ENCODE measurements around the gene C16orf90. TPM values are rescaled to one million over a fixed set of nuclear protein-coding genes. Genes with fewer than 3 reads are reported as not detected.
"Not testable (repeated sequence)": the region's sequence is repeated elsewhere in the genome, so short reads cannot be mapped to it uniquely, and the experiment has no call there.

Gene C16orf90
- total RNA-seq, 1 donor from 2014 or later: not detected

DNA sequence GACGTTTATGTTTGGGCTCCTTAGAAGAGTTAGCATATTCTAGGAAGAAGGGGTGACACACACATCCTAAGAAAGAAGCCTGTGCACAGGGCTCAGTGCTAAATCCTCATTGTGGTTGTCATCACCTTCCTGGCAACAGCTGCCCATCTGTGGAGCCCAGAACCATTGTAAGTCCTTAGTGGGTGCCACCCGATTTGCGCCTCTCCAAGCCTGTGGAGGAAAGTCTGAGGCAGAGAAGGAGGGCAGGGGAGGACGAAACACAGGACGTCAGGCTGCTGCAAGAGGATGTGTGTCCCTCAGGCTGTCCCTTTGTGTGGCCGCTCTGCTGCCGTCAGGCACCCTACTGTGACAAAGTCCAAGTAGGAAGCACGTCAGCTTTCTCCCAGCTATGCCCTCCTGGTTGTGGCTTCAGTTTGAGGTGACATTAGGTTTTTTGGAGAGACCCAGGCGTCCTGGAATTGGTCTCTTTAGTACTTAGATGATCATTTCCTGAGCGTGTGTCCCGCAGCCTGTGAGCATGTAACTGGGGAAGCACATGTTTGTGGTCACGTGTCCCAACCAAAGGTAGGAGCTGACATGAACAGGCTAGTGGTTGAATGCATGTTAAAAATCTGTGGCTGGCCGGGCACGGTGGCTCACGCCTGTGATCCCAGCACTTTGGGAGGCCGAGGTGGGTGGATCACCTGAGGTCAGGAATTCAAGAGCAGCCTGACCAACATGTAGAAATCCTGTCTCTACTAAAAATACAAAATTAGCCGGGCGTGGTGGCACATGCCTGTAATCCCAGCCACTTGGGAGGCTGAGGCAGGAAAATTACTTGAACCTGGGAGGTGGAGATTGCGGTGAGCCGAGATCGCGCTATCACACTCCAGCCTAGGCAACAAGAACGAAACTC lies 16.2 kb upstream of the C16orf90 start:
- DNase-seq: no peak

- DNase-seq: no peak
Measured at GRCh38 chr16:3510416-3510815, 15.1 kb upstream of the C16orf90 start.

GRCh38 chr16:3509470-3509928 lies 14.2 kb upstream of the C16orf90 start:
- no peak for DNase-seq

DNA sequence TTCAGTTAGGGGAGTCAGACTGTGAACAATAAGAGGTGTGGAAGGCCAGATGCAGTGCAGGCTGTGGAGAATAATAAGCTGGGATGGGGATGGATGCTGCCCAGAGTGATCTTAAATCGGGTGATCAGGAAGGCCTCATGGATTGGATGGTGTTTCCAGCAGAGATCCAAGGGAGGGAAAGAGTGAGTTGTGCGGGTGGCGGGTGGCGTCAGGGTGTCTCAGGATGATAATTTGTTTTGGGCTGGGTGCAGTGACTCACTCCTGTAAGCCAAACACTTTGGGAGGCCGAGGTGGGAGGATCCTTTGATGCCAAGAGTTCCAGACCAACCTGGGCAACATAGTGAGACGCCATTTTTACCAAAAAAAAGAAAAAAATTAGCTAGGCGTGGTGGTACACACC lies 13.4 kb upstream of the C16orf90 start:
- DNase-seq: no peak

- DNase-seq: no peak
Measured at GRCh38 chr16:3503523-3503922, 8.2 kb upstream of the C16orf90 start.

GRCh38 chr16:3501783-3502400 lies 6.6 kb upstream of the C16orf90 start:
- no peak for DNase-seq

GRCh38 chr16:3501412-3501761 lies 6.1 kb upstream of the C16orf90 start:
- DNase-seq: not testable (repeated sequence)

- DNase-seq: no peak
Measured at GRCh38 chr16:3498988-3499387, 3.7 kb upstream of the C16orf90 start.

- no peak for DNase-seq
Measured at GRCh38 chr16:3497771-3498170, 2.5 kb upstream of the C16orf90 start.

DNA sequence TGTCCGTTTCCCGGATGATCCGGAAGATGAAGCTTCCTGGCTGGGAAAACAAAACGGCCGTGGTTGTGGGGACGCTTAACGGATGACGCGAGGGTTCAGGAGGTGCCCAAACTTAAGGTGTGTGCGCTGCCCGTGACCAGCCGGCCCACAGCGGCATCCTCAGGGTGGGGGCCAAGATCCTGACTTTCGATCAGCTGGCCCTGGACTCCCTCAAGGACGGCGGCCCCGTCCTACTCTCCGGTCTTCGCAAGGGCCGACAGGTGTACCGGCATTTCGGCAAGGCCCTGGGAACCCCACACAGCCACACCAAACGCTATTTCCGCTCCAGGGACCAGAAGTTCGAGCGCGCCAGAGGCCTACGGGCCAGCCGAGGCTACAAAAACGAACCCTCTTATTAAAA lies 1.1 kb upstream of the C16orf90 start:
- DNase-seq: no peak

DNA sequence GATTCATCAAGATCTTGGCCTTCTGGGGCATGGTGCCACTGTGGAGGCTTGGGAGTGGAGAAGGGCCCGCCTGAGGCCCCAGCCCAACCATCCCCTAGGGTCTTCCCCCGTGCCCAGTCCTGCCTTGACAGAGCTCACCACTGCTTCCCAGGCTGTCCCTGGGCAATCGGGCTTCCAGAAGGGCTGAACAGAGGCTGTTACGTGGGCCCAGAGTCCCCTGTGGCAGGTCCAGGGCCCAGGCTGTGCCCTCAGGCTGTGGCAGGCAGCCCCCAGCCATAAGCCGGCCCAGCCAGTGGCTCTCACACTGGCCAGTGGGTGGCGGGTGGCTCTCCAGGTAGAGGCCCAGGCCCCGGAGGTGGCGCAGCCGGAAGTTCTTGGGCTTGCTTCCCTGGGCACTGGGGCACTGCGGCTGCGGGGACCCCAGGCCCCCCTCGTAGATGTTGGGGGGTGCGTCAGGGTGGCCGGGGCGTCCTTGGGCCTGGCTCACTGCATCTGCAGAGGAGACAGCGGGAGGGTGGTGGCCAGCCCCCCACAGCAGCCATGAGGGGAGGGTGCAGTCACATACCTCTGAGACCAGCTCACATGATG lies 809 bp downstream of the C16orf90 start:
- DNase-seq: no peak

- no peak for DNase-seq
Measured at GRCh38 chr16:3492356-3492755, 2.9 kb downstream of the C16orf90 start.

- no peak for DNase-seq
Measured at GRCh38 chr16:3490911-3491629, 4.2 kb downstream of the C16orf90 start.

GRCh38 chr16:3488801-3489200 lies 6.5 kb downstream of the C16orf90 start:
- no peak for DNase-seq

GRCh38 chr16:3487521-3488410 lies 7.5 kb downstream of the C16orf90 start:
- DNase-seq: no peak

DNA sequence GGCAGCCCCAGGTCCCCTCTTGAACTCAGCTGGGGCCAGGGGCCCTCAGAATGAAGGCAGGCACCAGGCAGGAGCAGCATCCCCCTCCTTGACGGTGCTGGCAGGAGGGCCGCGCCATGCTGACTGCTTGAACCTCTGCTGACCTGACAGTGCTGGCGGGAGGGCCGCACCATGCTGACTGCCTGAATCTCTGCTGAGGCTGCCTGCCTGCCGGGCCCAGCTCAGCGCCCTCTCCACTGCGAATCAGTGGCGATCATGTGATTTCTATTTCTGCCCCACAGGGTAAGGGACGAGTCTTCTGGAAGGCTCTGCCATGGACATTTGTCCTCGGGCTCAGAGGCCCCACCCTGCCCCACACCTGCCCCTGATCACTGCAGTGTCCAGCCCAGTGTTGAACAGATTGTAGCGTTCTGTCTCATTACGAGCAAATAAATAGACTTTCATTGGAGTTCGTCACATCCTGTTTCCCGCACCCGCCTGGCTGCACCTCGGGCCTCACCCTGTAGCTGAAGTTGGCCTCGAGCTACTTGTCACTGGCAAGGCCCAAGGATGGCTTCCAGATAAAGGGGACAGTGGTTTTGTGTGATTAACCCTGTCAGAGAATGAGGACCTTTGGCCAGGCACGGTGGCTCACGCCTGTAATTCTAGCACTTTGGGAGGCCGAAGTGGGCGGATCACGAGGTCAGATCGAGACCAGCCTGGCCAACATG lies 8.6 kb downstream of the C16orf90 start:
- DNase-seq: no peak

GRCh38 chr16:3485821-3486505 lies 9.3 kb downstream of the C16orf90 start:
- DNase-seq: no peak

- DNase-seq: no peak
Measured at GRCh38 chr16:3485097-3485745, 10.1 kb downstream of the C16orf90 start.

DNA sequence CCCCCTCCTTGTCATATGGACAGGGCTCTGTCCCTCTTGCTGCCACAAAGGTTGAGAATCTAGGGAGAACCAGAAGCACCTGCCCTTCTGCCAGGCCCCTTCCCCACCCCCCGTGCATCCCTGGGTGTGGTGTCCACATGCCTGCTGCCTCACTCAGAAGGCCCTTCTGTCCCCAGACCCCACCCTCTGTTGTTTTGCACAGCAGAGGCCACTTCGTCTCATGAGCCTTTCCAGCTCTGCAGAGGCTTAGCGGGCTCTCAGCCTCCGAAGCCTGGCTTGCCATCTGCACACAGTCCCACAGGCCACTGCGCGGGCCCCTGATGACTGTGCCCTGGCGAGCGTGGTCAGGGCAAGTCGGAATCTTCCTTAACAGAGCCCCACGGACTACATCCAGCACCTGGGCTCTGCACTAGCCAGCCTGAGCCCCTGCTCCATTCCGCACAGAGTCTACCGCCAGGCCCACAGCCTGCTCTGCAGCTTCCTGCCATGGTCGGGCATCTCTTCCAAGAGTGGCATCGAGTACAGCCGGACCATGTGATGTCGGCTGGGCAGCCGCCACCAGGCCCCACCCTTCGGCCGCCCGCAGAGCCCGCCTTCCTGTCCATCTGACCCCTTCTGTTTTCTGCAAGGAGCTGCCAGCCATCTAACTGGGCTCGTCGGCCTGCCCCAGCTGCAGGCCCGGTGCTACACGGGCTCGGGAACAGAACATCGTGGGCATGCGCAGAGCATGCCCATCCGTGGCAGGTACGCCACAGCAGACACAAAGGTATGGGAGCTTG lies 10.8 kb downstream of the C16orf90 start:
- DNase-seq: no peak

All from skin of body (tissue), 2 donors.